RCC 7860 (cell line): ENCODE results near the gene POC1A.
"Not testable (repeated sequence)": the region's sequence is repeated elsewhere in the genome, so short reads cannot be mapped to it uniquely, and the experiment has no call there.

Experiments
- DNase-seq: peaks from one replicate; pipeline ENCODE4 v3.0.0-alpha.2; 2015; ENCODE audit warnings: low spot score
- FAIRE-seq: peaks from 2 replicates; lab custom pipeline; 2012; peaks lifted over from hg19 to GRCh38; lab: Jason Lieb, UNC

Gene POC1A

DNA sequence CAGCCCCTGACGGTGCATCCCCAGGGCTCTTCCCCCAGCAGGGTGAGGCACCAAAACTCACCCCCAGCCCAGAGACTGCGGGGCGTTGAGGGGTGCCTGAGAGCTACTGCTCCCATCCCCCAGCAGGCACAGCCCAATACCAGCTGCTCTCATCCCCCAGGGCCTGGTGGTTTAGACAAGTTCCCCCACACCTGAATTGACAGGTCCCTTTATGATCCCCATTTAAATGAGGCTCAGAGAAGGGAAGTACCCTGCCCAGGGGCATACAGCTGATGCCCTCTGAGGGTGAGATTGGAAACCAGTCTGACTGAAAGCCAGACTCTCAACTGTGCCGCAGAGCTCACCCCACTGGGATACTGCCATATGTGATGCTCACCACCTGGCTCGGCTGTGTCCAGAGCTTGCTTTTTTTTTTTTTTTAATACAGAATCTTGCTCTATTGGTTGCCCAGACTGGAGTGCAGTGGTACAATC, 118.0 kb downstream of the POC1A start:
- DNase-seq (no peak), FAIRE-seq (no peak)

DNA sequence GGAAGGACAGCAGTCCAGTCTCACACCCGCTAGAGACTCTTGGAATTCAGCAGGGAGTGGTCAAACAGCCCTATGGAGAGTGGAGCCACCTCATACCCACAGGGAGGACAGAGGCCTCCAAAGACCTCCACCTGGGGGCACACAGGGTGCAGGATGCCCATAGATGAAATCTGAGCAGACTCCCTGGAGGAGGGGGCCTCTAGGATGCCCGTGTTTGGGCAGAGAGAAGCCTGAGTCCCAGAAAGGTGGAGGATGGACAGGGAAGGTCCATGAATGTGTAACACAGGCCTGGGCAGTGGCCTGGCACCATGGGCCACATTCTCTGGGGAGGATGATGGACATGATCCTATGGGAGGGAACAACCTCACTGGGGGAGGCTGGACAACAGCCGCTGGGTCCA, 119.6 kb downstream of the POC1A start:
- no peak for FAIRE-seq
- DNase-seq = no peak

DNA sequence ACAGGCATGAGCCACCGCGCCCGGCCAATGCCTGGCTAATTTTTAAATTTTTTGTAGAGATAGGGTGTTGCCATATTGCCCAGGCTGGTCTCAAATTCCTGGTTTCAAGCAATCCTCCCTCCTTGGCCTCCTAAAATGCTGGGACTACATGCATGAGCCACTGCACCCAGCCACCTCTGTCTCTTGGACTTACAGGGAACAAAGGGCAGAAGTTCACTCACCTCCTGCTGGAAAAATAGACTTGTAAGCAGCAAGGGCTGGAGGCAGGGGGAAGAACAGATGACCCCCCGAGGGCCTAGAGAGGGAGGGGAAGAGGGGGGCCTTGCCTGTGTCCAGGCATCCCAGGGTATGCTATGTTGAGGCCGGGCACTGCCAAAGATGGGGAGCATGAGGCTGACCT, 120.0 kb downstream of the POC1A start:
- FAIRE-seq (no peak), DNase-seq (no peak)

- FAIRE-seq = not testable (repeated sequence)
Observed at GRCh38 chr3:52033748-52034147, 120.5 kb downstream of the POC1A start.

DNA sequence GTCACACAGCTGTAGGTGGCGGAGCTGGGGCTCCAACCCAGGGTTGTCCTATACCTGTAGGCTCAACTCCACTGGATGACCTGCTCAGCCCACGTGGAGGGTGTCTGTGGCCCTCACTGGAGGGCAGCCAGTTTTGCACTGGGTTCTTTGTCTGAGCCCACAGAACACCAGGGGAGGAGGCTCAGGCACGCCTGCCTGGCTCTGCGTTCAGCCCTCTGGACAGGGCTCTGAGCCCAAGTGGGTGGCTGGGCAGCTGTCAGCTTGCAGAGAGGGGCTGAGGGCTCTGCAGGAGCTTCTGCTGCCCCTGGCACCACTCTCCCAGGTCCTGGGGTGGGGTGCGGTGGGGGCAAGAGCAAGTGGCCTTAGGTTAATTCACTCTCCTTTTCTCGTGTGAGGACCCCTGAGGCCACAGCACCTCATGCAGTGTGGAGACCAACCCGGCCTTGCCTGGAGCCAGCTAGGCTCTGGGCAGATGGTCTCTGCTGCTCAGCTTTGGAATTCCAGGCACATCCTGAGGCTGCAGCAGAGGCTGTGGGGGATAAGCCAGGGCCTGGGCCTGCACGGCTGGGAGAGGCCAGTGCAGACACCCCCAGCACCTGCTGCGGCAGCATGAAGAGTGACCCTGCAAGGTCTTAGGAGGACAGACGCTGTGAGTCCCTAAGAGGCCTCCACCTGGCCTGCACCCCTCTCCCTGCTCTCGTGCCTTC, 121.4 kb downstream of the POC1A start:
- DNase-seq = no peak
- FAIRE-seq = no peak

More at GRCh38 chr3:52033748-52034147, 120.5 kb downstream of the POC1A start:
- DNase-seq = not testable (repeated sequence)

- no peak for FAIRE-seq
- DNase-seq = no peak
Observed at GRCh38 chr3:52031896-52032295, 122.3 kb downstream of the POC1A start.

- DNase-seq = no peak
- no peak for FAIRE-seq
Observed at GRCh38 chr3:52030714-52031310, 123.4 kb downstream of the POC1A start.

GRCh38 chr3:52029535-52029934, 124.7 kb downstream of the POC1A start:
- no peak for FAIRE-seq
- no peak for DNase-seq

GRCh38 chr3:52029053-52029452, 125.2 kb downstream of the POC1A start:
- DNase-seq (no peak), FAIRE-seq (no peak)

- FAIRE-seq (no peak), DNase-seq (no peak)
Observed at GRCh38 chr3:52028572-52028971, 125.7 kb downstream of the POC1A start.

- no peak for DNase-seq
- no peak for FAIRE-seq
Observed at GRCh38 chr3:52026041-52026440, 128.2 kb downstream of the POC1A start.

DNA sequence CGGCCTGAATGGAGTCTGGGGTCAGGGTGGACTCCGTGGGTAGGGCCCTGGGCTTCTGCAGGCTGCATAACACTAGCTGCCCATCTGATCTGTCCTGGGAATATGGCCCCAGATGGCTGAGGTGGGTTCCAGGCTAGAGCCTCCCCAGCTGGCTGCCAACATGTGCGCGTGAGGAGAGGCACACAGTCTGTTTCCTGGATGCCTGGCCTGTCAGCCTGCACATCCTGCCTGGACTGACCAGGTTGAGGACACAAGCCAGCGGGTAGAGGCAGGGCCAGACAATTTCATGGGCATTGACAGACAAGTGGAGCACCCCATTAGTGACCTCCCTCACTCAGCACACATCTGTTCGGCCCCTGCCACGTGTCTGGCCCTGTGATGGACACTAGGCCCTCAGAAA, 128.8 kb downstream of the POC1A start:
- FAIRE-seq (no peak), DNase-seq (no peak)
